ENCODE data around the gene SPATA13.

GRCh38 chr13:24232474-24232873, 72.0 kb downstream of the SPATA13 start:
- no peak for TF ChIP-seq CTCF (IDR thresholded peaks at IDR 0.05)
- TF ChIP-seq EZH2 (IDR thresholded peaks at IDR 0.05; ENCODE audit: borderline replicate concordance, insufficient read depth, low read depth, low read length, poor library complexity, severe bottlenecking) = no peak

Measured in B cell (primary cell).